T1000 (cell line): ENCODE results near the gene HMCN2.

ENCODE experiments used
- DNase-seq: peaks from one replicate; lab custom pipeline; 2025; ENCODE audit warnings: mixed read lengths; lab: John Stamatoyannopoulos, UW

HMCN2 gene

DNA sequence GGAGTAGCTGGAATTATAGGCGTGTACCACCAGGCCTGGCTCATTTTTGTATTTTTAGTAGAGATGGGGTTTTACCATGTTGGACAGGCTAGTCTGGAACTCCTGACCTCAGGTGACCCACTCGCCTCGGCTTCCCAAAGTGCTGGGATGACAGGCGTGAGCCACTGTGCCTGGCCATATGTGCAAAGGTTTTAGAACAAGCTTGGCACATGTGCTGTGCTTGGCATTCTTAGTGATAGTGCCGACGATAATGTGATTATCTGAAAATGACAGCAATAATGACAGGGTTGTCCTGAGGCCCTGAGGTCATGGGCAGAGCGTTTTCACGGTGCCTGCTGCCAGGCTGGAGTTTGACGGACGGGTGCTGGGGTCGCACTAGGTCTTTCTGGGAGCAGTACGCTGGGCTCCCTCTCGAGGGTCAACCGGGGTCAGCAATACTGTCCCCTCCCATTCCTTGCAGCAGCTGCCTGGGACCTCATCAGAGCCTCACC is 42.6 kb downstream of the HMCN2 start:
- DNase-seq, result no peak

GRCh38 chr9:130309689-130310455 is 44.3 kb downstream of the HMCN2 start:
- no peak for DNase-seq

GRCh38 chr9:130310456-130310855 is 44.9 kb downstream of the HMCN2 start:
- DNase-seq, result no peak

DNA sequence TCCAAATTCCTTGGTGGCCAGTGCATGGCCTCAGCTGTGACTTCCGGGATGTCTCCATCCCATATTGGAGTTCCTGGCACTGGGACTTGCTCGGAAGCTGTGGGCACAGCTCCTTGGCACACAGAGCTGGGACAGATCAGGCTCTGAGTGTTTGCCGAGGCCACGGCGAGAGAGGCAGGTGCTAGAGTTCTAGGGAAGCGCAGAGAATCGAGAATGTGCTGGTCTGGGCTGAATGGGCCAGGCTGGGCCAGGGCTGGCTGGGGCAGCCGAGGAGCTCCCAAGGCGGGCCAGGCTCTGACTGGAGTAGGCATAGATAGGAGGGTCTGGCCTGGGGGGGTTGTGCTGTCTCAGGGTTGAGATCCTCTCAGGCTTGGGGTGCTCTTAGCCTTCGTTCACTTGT is 45.4 kb downstream of the HMCN2 start:
- DNase-seq, result no peak

DNA sequence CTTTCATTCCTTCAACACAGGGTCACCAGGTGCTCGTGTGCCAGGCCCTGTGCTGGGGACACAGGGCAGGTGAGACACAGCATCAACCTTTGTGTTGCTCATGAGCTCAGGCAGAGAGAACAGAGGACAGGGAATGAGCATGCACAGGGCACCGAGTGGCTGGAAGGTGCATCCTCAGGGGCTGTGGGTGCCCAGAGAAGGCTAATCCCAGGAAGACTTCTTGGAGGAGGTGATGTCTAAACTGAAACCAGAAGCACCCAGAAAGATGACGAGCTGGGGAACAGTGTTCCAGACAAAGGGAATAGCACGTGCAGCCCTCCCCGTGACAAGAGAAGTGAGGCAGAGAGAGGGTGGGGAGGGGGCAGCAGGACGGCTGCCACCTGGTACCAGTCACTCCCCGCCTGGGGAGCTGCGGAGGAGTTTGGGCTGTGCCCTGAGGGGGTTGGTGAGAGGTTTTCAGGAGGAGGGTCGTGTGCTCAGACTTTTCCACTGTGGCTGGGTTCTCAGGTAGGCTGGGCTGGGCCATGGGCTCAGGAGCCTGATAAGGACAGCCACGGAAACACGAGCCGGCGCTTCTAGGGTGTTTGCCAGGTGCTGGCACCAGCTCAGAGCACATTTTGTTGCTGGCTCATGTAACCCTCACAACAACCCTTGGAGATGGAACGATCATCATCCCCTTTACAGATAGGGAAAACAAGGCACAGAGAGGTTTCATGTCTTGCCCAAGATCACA is 46.0 kb downstream of the HMCN2 start:
- DNase-seq, result no peak

DNA sequence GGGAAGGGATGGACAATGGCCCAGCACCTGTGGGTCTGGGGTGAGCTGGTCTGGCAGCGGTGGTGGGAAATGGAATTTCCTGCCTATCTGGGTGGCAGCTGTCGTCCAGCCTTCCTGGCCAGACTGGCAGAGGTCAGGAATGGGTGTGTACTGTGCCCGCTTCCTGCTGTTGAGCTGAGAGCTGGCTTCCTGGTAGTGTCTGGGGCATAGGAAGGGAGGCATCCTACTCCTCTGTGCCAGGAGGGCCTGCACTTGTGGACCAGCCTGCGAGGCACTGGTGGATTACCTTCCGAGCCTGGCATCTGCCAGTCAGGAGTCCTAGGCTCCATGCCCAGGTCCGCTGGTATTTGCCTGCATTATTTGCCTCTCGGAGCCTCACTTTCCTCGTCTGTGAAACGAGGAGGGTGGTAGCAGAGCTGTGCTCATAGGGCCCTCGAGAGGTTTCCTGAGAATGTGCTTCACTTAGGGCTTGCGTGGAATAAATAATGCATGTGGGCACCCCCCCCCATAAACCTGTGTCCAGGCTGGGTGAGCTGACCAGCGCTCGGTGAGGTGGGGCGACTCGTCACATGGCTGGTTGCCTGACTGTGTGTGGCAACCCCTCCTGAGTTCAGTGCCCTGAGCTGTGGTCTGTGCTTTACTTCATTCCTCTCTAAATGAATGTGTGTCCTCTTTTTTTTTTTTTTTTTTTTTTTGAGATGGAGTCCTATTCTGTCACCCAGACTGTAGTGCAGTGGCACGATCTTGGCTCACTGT is 47.7 kb downstream of the HMCN2 start:
- no peak for DNase-seq

- no peak for DNase-seq
Observed at GRCh38 chr9:130315446-130316226, 50.1 kb downstream of the HMCN2 start.

DNA sequence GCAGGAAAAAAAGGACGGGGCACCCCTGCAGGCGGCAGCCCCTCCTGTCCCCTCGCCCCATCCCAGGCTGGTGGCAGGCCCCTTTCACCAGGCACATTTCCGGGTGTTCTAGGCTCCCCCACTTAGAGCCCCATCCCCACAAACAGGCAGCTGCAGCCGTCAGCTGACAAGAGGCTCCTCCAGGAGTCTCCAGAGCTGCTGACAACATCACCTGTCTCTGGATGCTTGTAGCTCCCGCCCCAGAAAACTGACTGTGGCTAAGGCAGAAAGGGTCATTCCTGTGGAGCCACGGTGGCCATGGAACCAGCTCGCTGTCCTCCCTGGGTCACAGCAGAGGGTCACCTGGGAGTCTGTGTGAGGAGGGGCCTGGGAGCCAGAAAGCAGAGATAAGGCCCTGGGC is 50.9 kb downstream of the HMCN2 start:
- DNase-seq, result no peak

DNA sequence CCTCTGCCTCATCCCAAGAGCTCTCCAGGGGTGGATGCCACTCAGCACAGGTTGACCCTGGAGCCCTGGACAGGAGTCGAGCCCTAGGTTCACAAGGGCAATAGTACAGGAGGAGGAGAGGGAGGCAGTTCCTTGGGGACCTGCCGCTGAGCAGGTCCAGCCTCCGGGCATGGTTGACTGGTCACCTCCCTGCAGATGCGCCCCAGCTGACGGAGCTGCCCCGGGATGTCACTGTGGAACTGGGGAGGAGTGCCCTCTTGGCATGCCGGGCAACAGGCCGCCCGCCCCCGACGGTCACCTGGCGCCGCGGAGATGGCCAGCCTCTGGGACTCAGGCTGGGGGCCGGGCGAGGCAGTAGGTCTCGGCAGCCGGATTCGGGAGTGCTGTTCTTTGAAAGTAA is 53.7 kb downstream of the HMCN2 start:
- DNase-seq, result no peak

DNA sequence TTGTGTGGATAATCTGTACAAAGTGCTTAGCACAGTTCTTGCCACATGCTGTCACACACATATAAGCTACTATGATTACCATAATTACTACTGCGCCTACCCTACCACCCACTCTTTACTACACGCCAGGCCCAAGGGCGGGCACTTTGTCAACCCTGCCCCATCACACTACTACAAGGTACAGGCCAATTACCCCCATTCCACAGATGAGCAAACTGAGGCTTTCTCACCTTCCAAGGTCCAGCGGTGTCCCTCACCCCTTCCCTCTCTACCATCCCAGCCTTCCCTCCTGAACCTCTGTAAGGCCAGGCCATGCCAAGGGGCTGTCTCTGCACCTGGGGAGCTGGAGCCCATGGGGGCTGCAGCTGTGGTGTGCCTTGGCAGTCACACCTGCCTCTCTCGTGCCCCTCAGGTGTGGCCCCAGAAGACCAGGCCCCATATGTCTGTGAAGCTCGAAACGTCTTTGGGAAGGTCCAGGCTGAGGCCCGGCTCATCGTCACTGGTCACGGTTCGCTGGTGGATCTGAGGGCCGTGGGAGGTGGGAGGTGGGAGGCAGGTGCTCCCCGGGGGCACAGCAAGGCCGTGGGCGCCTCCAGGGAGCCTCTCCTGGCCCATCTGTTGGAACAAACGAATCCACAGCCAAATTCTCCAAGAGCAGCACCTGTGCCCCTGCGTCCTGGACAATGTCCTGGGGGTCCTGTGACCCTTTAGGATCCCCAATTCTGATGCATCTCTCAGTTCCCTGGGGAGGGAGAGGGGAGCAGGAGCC is 54.6 kb downstream of the HMCN2 start:
- no peak for DNase-seq

GRCh38 chr9:130320723-130321481 is 55.3 kb downstream of the HMCN2 start:
- no peak for DNase-seq

DNA sequence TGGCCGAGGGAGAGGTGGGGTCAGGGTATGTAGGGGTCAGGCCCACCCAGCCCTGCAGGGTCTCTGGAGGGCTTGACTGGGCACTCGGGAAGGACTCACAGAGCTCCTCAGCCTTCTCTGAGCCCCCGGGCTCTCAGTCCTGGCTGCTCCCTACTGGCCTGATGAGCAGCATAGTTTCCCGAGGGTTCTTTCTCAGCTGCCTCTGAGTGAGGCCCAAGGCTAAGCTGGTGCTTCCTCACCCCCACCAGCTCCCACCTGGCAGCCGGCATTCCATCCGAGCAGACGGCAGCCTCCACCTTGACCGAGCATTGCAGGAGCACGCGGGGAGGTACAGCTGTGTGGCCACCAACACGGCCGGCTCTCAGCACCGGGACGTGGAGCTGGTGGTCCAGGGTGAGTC is 56.0 kb downstream of the HMCN2 start:
- DNase-seq, result no peak

DNA sequence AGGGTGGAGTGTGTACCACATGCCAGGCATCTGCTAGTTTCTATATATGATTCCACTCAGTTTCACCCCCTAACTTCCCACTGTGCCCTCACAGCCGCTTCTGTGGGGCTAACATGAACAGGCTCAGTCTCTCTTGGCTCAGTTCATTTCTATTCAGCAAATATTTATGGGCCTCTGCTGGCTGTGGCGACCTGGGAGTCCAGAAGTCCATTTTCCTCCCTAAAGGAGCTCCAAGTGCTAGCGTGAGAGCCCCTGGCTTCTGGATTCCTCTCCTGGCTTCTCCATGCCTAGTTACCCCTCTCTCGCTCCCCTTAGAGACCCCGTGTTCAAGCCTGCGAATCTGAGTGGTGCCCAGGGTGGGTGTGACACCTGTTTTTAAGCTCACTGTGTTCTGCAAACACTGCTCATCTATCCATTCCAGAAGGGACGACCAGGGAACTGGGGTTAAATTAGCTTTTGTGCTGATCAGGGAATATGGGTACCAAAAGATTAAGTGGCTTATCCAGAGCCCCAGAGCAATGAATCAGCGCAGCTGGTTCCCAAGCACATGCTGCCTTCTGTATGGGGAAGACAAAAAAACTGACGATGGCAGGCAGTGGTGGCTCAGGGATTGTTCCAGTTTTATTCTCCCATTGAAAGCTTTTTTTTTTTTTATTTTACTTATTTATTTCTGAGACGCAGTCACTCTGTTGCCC is 57.6 kb downstream of the HMCN2 start:
- no peak for DNase-seq

DNA sequence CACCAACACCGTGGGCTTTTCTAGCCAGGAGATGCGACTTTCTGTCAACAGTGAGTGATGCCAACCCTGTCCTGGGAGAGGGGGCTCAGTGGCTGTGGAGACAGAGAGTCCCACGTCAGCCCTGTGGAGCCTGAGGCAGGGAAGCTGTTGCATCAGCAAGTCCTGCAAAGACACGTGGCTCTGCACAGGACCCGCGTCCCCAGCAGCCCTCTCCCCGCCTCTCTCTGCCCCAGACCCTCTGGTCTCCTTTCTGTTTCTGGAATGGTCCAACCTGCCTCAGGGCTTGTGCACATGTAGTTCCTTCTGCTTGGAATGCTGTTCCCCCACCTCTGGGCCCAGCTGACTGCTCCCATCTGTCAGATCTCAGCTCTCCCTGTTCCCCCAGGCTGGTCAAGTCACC is 60.4 kb downstream of the HMCN2 start:
- DNase-seq, result no peak

DNA sequence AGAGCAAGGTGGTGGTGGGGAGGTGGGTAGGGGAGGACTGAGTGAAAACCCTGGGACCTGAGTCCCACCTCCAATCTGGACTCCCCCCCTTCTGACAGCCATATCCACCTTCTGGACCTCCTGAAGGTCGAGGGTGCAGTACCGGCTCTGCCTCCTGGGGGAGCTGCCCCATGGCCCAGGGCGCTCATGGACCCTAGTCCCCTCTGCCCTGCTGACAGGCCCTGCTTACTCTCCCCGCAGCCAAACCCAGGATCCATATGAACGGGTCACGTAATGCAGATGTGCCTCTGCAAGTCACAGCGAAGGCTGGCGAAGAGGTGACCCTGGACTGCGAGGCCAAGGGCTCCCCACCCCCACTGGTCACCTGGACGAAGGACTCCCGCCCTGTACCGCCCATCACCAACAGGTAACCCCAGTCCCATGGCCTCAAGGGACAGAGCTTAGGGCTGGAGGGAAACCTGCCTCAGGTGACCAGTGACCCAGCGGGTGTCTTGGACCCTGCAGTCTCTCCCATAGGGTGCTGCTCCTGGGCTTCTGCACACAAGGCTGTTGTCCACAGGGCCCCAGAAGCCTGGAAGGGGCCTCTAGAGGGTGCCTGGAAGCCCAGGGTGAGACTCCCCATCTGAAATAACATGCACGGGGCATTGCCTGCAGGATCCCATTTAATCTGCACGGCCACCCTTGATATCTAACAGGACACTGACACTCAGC is 61.7 kb downstream of the HMCN2 start:
- no peak for DNase-seq

- DNase-seq, result no peak
Observed at GRCh38 chr9:130327781-130328348, 62.3 kb downstream of the HMCN2 start.

GRCh38 chr9:130328349-130328801 is 62.8 kb downstream of the HMCN2 start:
- DNase-seq, result no peak

DNA sequence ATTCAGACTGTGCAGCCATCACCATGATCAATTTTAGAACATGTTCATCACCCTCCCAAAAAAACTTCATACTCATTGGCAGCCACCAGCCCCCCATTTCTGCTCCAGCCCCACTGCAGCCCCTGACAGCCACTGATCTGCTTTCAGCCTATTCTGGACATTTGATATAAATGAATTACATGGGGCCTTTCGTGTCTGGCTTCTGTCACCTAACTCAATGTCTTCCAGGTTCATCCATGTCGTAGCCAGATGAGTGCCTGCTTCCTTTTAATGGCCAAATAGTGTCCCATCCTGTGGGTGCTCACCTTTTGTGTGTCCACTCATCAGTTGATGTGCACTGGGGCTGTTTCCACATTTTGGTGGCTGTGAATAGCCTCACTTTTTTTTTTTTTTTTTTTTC is 63.5 kb downstream of the HMCN2 start:
- no peak for DNase-seq
